ENCODE measurements around the gene C14orf132. TPM values are rescaled to one million over a fixed set of nuclear protein-coding genes. Genes with fewer than 3 reads are reported as not detected.

Gene C14orf132
- total RNA-seq, 1 donor from 2014 or later = 44.8 TPM

DNA sequence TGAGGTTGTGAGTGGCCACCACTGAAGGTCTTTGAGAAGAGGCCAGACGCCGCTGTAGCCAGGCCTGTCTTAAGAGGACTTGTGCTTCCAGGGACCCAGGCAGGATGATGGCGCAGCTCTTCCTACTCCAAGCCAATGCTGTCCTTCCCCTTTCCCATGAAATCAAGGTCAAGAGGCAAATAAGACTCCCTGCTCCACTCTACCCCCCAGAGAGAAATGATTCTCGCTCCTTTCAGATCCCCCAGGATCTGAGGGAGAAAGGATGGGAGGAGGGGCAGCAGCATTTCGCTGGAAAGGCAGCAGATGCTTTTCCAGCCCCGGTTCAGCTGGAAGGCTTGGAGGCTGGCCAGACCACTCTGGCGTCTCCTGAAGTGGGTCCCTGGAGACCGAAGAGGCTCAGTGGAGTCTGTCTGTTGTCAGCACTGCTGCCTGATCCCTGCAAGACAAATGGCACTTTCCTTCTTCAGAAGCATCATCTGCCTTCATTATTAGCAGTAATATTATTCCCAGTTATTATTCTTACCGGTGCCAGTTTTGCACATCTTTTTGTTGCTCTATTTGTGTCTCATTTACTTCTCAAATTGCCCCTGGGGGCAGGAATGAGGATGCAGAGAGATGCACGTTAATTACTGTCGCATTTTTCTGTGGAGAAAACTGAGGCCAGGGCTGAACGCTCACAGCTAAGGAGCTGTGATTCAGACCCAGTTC is 51.4 kb downstream of the C14orf132 start:
- Histone ChIP-seq H3K9me3 (no peaks in the 10 kb centered on the region), H3K36me3 (peaks cover 23% of the 10 kb centered on the region), H3K27ac (no peak overlapping the region), H3K4me1 (peaks cover 16% of the 10 kb centered on the region), H3K27me3 (ENCODE audit: low read depth) (no peaks in the 10 kb centered on the region), H3K4me3 (no peak overlapping the region)
- ATAC-seq = no peak
- TF ChIP-seq, protein P1, sequence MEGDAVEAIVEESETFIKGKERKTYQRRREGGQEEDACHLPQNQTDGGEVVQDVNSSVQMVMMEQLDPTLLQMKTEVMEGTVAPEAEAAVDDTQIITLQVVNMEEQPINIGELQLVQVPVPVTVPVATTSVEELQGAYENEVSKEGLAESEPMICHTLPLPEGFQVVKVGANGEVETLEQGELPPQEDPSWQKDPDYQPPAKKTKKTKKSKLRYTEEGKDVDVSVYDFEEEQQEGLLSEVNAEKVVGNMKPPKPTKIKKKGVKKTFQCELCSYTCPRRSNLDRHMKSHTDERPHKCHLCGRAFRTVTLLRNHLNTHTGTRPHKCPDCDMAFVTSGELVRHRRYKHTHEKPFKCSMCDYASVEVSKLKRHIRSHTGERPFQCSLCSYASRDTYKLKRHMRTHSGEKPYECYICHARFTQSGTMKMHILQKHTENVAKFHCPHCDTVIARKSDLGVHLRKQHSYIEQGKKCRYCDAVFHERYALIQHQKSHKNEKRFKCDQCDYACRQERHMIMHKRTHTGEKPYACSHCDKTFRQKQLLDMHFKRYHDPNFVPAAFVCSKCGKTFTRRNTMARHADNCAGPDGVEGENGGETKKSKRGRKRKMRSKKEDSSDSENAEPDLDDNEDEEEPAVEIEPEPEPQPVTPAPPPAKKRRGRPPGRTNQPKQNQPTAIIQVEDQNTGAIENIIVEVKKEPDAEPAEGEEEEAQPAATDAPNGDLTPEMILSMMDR (IDR thresholded peaks at IDR 0.05) = no peak
- intact Hi-C loops (cut with DNase I) = no loop called here
- no peak for DNase-seq

DNA sequence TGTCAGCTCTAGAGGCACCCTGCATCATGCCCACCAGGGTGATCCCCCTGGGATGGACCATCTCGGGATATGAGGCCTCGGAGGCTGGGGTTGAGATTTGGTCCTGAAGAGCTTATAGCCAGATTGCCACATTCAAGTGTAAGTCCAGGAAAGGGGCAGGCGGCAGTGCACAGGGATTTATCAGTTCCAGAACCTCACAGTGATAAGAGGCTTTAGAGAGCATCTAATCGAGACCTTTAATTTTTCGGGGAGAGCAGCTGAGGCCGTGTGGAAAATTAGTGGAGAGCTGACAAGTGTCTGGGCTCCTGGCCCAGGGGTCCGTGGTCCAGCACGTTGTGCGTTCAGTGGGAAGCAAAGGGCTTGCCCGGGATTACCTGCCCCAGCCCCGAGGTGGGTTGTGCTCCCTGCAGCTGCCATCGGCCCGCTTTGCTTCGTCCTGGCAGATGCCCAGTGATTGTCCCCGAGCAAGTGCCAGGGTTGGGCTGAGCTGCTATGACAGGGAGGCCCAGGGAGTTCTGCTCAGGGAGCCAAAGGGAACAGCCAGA is 52.1 kb downstream of the C14orf132 start:
- TF ChIP-seq, protein P1 (IDR thresholded peaks at IDR 0.05) = no peak
- no peaks in the 10 kb centered on the region for H3K9me3 ChIP-seq
- H3K27ac ChIP-seq = no peak overlapping the region
- DNase-seq (no peak), ATAC-seq (no peak)
- H3K27me3 ChIP-seq (ENCODE audit: low read depth) = no peaks in the 10 kb centered on the region
- H3K4me3 ChIP-seq = no peak overlapping the region
- intact Hi-C loops (cut with DNase I) = no loop called here
- peaks cover 23% of the 10 kb centered on the region for H3K36me3 ChIP-seq
- peaks cover 23% of the 10 kb centered on the region for H3K4me1 ChIP-seq

DNA sequence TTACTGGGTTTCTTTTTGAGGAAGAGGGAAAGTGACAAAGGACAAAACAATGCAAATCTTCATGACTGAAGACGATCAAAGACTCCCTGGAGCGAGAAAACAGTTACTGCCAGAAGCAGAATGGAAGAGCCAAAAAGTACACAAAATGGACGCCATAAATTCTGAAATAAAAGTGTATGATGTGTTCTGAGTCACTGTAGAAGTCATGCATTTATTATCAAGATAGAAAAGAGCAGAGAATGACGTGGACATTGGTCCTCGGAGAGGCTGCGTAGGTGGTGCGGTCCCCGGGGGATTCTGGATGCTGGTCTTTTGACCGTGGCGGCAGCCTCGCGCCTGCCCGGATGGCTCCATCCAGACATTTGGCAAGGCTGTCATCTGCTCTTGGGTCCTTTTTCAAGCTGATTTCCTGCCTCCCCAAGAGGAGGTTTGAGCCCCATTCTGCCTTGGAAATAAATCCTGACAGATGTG is 52.8 kb downstream of the C14orf132 start:
- no peaks in the 10 kb centered on the region for H3K27me3 ChIP-seq (ENCODE audit: low read depth)
- intact Hi-C loops (cut with DNase I) = no loop called here
- no peak overlapping the region for H3K27ac ChIP-seq
- DNase-seq (no peak), ATAC-seq (no peak)
- no peak overlapping the region for H3K4me3 ChIP-seq
- TF ChIP-seq, protein P1 (IDR thresholded peaks at IDR 0.05) = no peak
- peaks cover 27% of the 10 kb centered on the region for H3K4me1 ChIP-seq
- no peaks in the 10 kb centered on the region for H3K9me3 ChIP-seq
- peaks cover 16% of the 10 kb centered on the region for H3K36me3 ChIP-seq

DNA sequence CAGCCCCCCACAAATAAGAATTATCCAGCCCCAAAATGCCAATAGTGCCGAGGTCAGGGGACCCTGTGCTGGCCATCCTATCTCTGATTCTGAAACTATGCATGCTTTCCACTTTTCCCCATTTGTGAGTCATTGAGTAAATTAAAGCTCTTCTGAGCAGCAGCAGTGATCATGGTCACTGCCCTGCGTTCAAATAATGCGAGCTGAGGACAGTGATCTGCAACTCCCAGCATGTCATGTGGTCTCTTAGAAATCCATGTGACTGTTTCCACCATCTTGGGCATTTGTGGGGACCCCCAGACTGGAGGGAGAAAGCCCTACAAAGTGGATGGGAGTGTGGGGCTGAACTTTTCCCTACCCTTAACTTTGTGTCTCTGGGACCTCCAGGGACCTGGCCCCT is 53.8 kb downstream of the C14orf132 start:
- DNase-seq (no peak), ATAC-seq (no peak)
- Histone ChIP-seq H3K27ac (no peak overlapping the region), H3K27me3 (ENCODE audit: low read depth) (no peaks in the 10 kb centered on the region), H3K36me3 (peaks cover 6% of the 10 kb centered on the region), H3K9me3 (no peaks in the 10 kb centered on the region), H3K4me1 (peaks cover 27% of the 10 kb centered on the region), H3K4me3 (no peak overlapping the region)
- intact Hi-C loops (cut with DNase I) = no loop called here
- TF ChIP-seq, protein P1 (IDR thresholded peaks at IDR 0.05) = no peak

DNA sequence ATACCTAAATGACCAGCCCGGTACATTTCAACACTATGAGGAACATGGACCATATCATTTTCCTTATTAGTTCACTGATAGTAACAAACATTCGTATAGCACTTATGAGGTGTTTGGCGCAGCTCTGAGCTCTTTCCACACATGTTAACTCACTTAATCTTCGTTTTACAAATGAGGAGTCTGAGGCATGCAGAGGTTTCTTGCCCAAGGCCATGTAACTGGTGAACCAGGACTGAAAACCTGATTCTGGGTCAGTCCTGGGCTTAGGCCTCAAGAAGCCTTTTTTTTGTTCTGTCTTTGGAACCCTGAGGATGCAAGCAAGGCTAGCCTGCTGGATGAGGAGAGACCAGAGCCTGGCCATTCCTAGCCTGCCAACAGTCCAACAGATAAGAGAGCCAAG is 55.0 kb downstream of the C14orf132 start:
- Histone ChIP-seq H3K4me1 (peaks cover 27% of the 10 kb centered on the region), H3K27ac (no peak overlapping the region), H3K4me3 (no peak overlapping the region), H3K36me3 (no peaks in the 10 kb centered on the region), H3K27me3 (ENCODE audit: low read depth) (no peaks in the 10 kb centered on the region), H3K9me3 (no peaks in the 10 kb centered on the region)
- DNase-seq = no peak
- no peak for ATAC-seq
- intact Hi-C loops (cut with DNase I) = no loop called here
- TF ChIP-seq, protein P1 (IDR thresholded peaks at IDR 0.05) = no peak

Data from lower lobe of right lung (tissue), 2 donors.